Right atrium auricular region (tissue), 2 donors: ENCODE results near the gene NOP9. TPM values are rescaled to one million over a fixed set of nuclear protein-coding genes. Genes with fewer than 3 reads are reported as not detected.

Experiments used
- DNase-seq: peaks from one replicate; pipeline ENCODE4 v3.0.0-alpha.2; 2019; ENCODE audit warnings: low spot score
- H3K27ac ChIP-seq, 2 donors: fragments of 200-600 bp; sonication (generic); 1 replicate in 1 of 2; 2 replicates in 1 of 2; pipeline ENCODE4 v1.5.1; 2016 to 2019
- H3K27me3 ChIP-seq, 2 donors: fragments of 200-600 bp; sonication (generic); one replicate each; pipeline versions ENCODE4 v1.5.1 to v1.6.0; 2017 to 2019
- H3K36me3 ChIP-seq: fragments of 200-600 bp; sonication (generic); one replicate; pipeline ENCODE4 v1.5.1; 2016
- H3K4me1 ChIP-seq, 2 donors: fragments of 200-600 bp; sonication (generic); one replicate each; pipeline versions ENCODE4 v1.5.1 to v1.6.0; 2017 to 2019
- H3K4me3 ChIP-seq, 2 donors: fragments of 200-600 bp; sonication (generic); 1 replicate in 1 of 2; 2 replicates in 1 of 2; pipeline ENCODE4 v1.5.1; 2017 to 2019; ENCODE audit warnings: mild to moderate bottlenecking in 1 of 2, moderate library complexity in 1 of 2
- H3K9me3 ChIP-seq, 2 donors: fragments of 200-600 bp; sonication (generic); one replicate each; pipeline ENCODE4 v1.5.1; 2019
- total RNA-seq, 2 donors: library from RNA; depleted of rRNA; stranded (reverse); fragments of >200 nt; gene quantifications; one replicate each; pipeline ENCODE4 v1.1.0, GENCODE V29; 2016
- TF ChIP-seq, protein P1 (sequence below), 2 donors: fragments of 200-600 bp; sonication (generic); IDR thresholded peaks; one replicate each; pipeline ENCODE4 v1.5.1; 2019; ENCODE audit warnings: antibody characterized with exemption in 2 of 2

Gene NOP9
- total RNA-seq, 2 donors from 2014 or later: 13.9 to 15.5 TPM

GRCh38 chr14:24258548-24259265 is 40.9 kb upstream of the NOP9 start:
- Histone ChIP-seq H3K27ac (no peak overlapping the region), H3K4me3 (no peak overlapping the region), H3K27me3 (no peaks in the 10 kb centered on the region), H3K4me1 (no peaks in the 10 kb centered on the region), H3K36me3 (no peaks in the 10 kb centered on the region), H3K9me3 (no peaks in the 10 kb centered on the region)
- TF ChIP-seq, protein P1, sequence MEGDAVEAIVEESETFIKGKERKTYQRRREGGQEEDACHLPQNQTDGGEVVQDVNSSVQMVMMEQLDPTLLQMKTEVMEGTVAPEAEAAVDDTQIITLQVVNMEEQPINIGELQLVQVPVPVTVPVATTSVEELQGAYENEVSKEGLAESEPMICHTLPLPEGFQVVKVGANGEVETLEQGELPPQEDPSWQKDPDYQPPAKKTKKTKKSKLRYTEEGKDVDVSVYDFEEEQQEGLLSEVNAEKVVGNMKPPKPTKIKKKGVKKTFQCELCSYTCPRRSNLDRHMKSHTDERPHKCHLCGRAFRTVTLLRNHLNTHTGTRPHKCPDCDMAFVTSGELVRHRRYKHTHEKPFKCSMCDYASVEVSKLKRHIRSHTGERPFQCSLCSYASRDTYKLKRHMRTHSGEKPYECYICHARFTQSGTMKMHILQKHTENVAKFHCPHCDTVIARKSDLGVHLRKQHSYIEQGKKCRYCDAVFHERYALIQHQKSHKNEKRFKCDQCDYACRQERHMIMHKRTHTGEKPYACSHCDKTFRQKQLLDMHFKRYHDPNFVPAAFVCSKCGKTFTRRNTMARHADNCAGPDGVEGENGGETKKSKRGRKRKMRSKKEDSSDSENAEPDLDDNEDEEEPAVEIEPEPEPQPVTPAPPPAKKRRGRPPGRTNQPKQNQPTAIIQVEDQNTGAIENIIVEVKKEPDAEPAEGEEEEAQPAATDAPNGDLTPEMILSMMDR (IDR thresholded peaks at IDR 0.05): no peak
- DNase-seq: no peak

- Histone ChIP-seq H3K4me3 (no peak overlapping the region), H3K36me3 (no peaks in the 10 kb centered on the region), H3K27me3 (no peaks in the 10 kb centered on the region), H3K27ac (no peak overlapping the region), H3K9me3 (no peaks in the 10 kb centered on the region), H3K4me1 (no peaks in the 10 kb centered on the region)
- TF ChIP-seq, protein P1 (IDR thresholded peaks at IDR 0.05): no peak
- DNase-seq: no peak
These were observed 40.2 kb upstream of the NOP9 start for GRCh38 chr14:24259282-24260025.

DNA sequence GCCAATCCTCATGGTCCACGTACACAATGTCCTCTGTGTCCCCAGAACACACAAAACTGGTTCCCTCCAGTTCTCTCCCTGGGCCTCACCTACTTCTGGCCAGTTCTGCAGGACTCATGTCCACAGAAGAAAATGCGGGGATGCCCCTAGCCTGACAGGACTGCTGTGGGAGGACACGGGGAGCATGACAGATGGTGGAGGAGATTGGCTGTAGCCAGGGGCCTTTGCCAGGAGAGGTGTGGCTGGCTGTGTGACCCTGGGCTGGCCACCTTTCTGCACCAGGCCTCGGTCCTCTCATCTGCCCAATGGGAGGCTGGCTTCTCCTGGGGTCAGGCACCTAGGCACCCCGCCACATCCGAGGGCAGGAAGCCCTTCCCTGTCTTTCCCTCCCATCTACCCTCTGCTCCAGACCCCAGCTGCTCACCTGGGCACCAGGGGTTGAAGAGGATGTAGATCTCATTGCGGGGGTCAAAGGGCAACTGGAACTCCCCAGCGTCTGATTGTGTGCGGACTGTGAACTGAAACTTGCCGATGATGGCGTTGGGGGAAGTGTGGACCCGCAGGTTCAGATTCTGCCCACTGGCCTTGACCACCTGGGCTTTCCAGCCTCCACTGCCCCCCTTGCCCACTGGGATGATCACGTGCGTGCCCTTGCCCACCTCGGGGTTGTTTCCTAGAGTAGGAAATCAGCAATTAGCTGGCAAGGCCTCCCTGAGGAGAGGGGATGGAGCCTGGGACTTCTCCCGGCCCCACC is 39.4 kb upstream of the NOP9 start:
- no peaks in the 10 kb centered on the region for H3K4me1 ChIP-seq
- no peaks in the 10 kb centered on the region for H3K9me3 ChIP-seq
- no peak overlapping the region for H3K27ac ChIP-seq
- DNase-seq: no peak
- H3K4me3 ChIP-seq: no peak overlapping the region
- H3K36me3 ChIP-seq: no peaks in the 10 kb centered on the region
- no peaks in the 10 kb centered on the region for H3K27me3 ChIP-seq
- TF ChIP-seq, protein P1 (IDR thresholded peaks at IDR 0.05): no peak

- DNase-seq: no peak
- peak overlapping the region in 1 of 2 donors; percentile 1 for H3K4me3 ChIP-seq
- H3K27ac ChIP-seq: no peak overlapping the region
- no peaks in the 10 kb centered on the region for H3K36me3 ChIP-seq
- TF ChIP-seq, protein P1 (IDR thresholded peaks at IDR 0.05): no peak
- no peaks in the 10 kb centered on the region for H3K27me3 ChIP-seq
- no peaks in the 10 kb centered on the region for H3K4me1 ChIP-seq
- no peaks in the 10 kb centered on the region for H3K9me3 ChIP-seq
These were observed 38.9 kb upstream of the NOP9 start for GRCh38 chr14:24260780-24261157.

DNA sequence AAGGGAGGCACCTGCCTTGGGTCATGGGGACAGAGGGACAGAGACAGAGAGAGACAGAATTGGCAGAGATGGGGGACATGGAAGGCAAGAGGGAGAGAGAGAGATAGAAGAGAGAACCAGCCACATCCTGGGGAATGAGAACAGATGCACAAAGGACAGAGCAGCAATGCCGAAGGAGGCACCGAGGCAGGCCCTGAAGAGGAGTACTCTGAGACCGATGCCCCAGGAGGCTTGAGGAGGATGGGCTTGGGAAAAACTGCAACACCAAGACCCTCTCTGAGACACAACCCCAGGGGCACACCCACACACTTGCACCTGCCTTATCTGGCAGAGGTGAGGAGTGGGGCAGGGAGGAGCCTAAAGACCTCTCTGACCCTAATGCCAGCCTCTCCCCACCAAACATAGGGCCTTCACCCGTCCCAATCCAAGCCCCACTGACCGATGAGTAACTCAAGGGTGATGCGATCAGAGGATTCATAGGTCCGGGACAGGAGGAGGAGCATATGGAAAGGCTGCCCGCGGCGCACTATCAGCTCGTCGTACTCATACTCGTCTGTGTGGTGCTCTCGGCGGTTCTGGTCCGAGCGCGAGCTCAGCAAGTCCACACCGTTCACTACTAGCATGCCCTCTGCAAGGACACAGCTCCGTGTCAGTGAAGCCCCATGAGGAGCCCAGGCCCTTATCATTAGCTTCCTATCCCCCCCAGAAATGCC is 38.2 kb upstream of the NOP9 start:
- Histone ChIP-seq H3K9me3 (no peaks in the 10 kb centered on the region), H3K27ac (no peak overlapping the region), H3K4me1 (no peaks in the 10 kb centered on the region), H3K36me3 (no peaks in the 10 kb centered on the region), H3K27me3 (no peaks in the 10 kb centered on the region), H3K4me3 (peak overlapping the region in 1 of 2 donors; percentile 1)
- TF ChIP-seq, protein P1 (IDR thresholded peaks at IDR 0.05): no peak
- no peak for DNase-seq
